Renal pelvis (tissue), 4 donors: Measurements from ENCODE around the gene MAU2. TPM values are rescaled to one million over a fixed set of nuclear protein-coding genes. Genes with fewer than 3 reads are reported as not detected.

Experiments
- DNase-seq: peaks from one replicate; pipeline ENCODE4 v3.0.0-alpha.2; 2013
- polyA plus RNA-seq, 3 donors: library from polyadenylated mRNA; unstranded; fragments of 120-200 nt; gene quantifications; one replicate each; pipeline ENCODE4 v1.2.1, GENCODE V29; 2013; ENCODE audit not compliant: insufficient read length in 3 of 3

MAU2 gene
- polyA plus RNA-seq, 3 donors: 45.1 to 85.6 (median 82.5) TPM

GRCh38 chr19:19304186-19304965, 16.3 kb upstream of the MAU2 start:
- DNase-seq: no peak

- DNase-seq: no peak
Observed at GRCh38 chr19:19305066-19305465, 15.6 kb upstream of the MAU2 start.

GRCh38 chr19:19305696-19306095, 14.9 kb upstream of the MAU2 start:
- DNase-seq: no peak

GRCh38 chr19:19306191-19306590, 14.4 kb upstream of the MAU2 start:
- no peak for DNase-seq

- DNase-seq: no peak
Observed at GRCh38 chr19:19308373-19308772, 12.3 kb upstream of the MAU2 start.

- DNase-seq: no peak
Observed at GRCh38 chr19:19315444-19315843, 5.2 kb upstream of the MAU2 start.

- no peak for DNase-seq
Observed at GRCh38 chr19:19316082-19316481, 4.5 kb upstream of the MAU2 start.

GRCh38 chr19:19319732-19320360, 783 bp upstream of the MAU2 start:
- no peak for DNase-seq

GRCh38 chr19:19321141-19321577, 530 bp downstream of the MAU2 start:
- DNase-seq: peak; percentile 17

- peak; percentile 16 for DNase-seq
Observed at GRCh38 chr19:19324059-19324770, 3.6 kb downstream of the MAU2 start.

GRCh38 chr19:19327672-19328071, 7.0 kb downstream of the MAU2 start:
- no peak for DNase-seq

GRCh38 chr19:19329126-19329525, 8.5 kb downstream of the MAU2 start:
- DNase-seq: no peak

GRCh38 chr19:19334063-19334988, 13.7 kb downstream of the MAU2 start:
- no peak for DNase-seq

GRCh38 chr19:19334989-19335344, 14.3 kb downstream of the MAU2 start:
- no peak for DNase-seq

GRCh38 chr19:19335408-19336158, 15.0 kb downstream of the MAU2 start:
- no peak for DNase-seq

- no peak for DNase-seq
Observed at GRCh38 chr19:19336597-19336996, 16.0 kb downstream of the MAU2 start.

- DNase-seq: no peak
Observed at GRCh38 chr19:19337120-19337519, 16.5 kb downstream of the MAU2 start.

GRCh38 chr19:19338082-19338481, 17.5 kb downstream of the MAU2 start:
- DNase-seq: no peak

GRCh38 chr19:19341026-19341425, 20.4 kb downstream of the MAU2 start:
- DNase-seq: no peak

- peak; percentile 37 for DNase-seq
Observed at GRCh38 chr19:19342086-19343015, 21.7 kb downstream of the MAU2 start.
